Heart left ventricle (tissue), 16 donors: Measurements from ENCODE around the gene TGFBR1. TPM values are rescaled to one million over a fixed set of nuclear protein-coding genes. Genes with fewer than 3 reads are reported as not detected.
A peak's percentile ranks its signal among the peaks of the same experiment; 100 is the strongest.

Source experiments
- ATAC-seq, 4 donors: fragments of 200-7000 bp; cut with Tn5 transposase; one replicate each; pipeline ENCODE4 v1.9.1; 2020 to 2022; ENCODE audit warnings: moderate library complexity in 4 of 4, mild to moderate bottlenecking in 3 of 4, moderate number of reproducible peaks in 1 of 4
- DNase-seq, 5 donors: peaks; one replicate each; pipeline ENCODE4 v3.0.0-alpha.2; 2020
- H3K27ac ChIP-seq, 12 donors: fragments of 200-600 bp; sonication (generic) in 4 of 12; one replicate each; pipeline versions ENCODE4 v1.5.0 to v1.8.0; 2016 to 2022; ENCODE audit warnings: mild to moderate bottlenecking in 2 of 12
- H3K27me3 ChIP-seq, 9 donors: fragments of 200-600 bp; sonication (generic) in 2 of 9; one replicate each; pipeline versions ENCODE4 v1.5.1 to v1.8.0; 2016 to 2022; ENCODE audit warnings: mild to moderate bottlenecking in 3 of 9
- H3K36me3 ChIP-seq, 9 donors: fragments of 200-600 bp; sonication (generic) in 2 of 9; one replicate each; pipeline versions ENCODE4 v1.5.0 to v1.8.0; 2018 to 2022; ENCODE audit warnings: mild to moderate bottlenecking in 2 of 9
- H3K4me1 ChIP-seq, 12 donors: fragments of 200-600 bp; sonication (generic) in 4 of 12; one replicate each; pipeline versions ENCODE4 v1.5.0 to v1.8.0; 2016 to 2022; ENCODE audit warnings: mild to moderate bottlenecking in 3 of 12
- H3K4me3 ChIP-seq, 12 donors: fragments of 200-600 bp; sonication (generic) in 4 of 12; one replicate each; pipeline versions ENCODE4 v1.5.0 to v1.8.0; 2017 to 2022; ENCODE audit warnings: mild to moderate bottlenecking in 9 of 12, moderate library complexity in 4 of 12
- H3K9me3 ChIP-seq, 12 donors: fragments of 200-600 bp; sonication (generic) in 4 of 12; one replicate each; pipeline versions ENCODE4 v1.5.0 to v1.8.0; 2016 to 2022; ENCODE audit warnings: mild to moderate bottlenecking in 1 of 12
- CTCF ChIP-seq, 12 donors: fragments of 200-600 bp; sonication (generic) in 4 of 12; IDR thresholded peaks; one replicate each; pipeline versions ENCODE4 v1.5.0 to v1.8.0; 2018 to 2022; ENCODE audit warnings: antibody characterized with exemption in 12 of 12, mild to moderate bottlenecking in 5 of 12
- POLR2A ChIP-seq, 2 donors: fragments of 450-650 bp; IDR thresholded peaks; one replicate each; pipeline ENCODE4 v1.6.1; 2017; ENCODE audit warnings: antibody characterized with exemption in 2 of 2, mild to moderate bottlenecking in 2 of 2, moderate library complexity in 2 of 2
- WGBS, 4 donors: extraction: QIAGEN DNeasy Blood & Tissue Kit in 2 of 4; methylation state at CpG; one replicate each; pipeline versions ENCODE4 v1.1.5 to v1.1.7; 2013 to 2018; 5-methylcytosine and 5-hydroxymethylcytosine counted together
- intact Hi-C, 10 donors: fragments of 100-400 bp; cut with DNase I; formaldehyde crosslinking; loops; one replicate each; pipeline versions ENCODE4 v1.11.1 to v1.14.2; 2022
- polyA plus RNA-seq, 2 donors: library from polyadenylated mRNA; stranded (reverse); fragments of 200-250 nt; gene quantifications; one replicate each; pipeline ENCODE4 v1.2.3, GENCODE V29; 2013
- total RNA-seq, 9 donors: library from RNA; depleted of rRNA in 2 of 9; stranded (reverse); fragments of >200 nt in 2 of 9; fragmentation: NEBNext Ultra II Directional in 3 of 9; extraction: Animal tissue kit (Norgen Biotek cat#: 25700) in 3 of 9; gene quantifications; one replicate each; pipeline versions ENCODE4 v1.1.0 to v1.2.4, GENCODE V29; 2016 to 2023
- donor health status: ischemic (EF 13 %, LVEDD 7.1; RV severe dilation, severe dysfunction).
- donor health status: healthy with polysubstance abuse.
- donor health status: DM: no; HTN: yes; CAD: no.
- donor health status: DM: no; HTN: no; CAD: no.
- donor health status: ischemic (EF 25% LVEDD 6.9; RV normal size, moderate dysfunction).
- donor health status: ischemic (EF 25% LVEDD 5.7; RV mildly dilated, moderate dysfunction).
- donor health status: healthy.
- donor health status: DM: yes; HTN: yes; CAD: no.
- donor health status: ischemic (EF 35%, LVEDD 5.7; RV mildly dilated, moderate dysfunction).
- donor health status: nonischemic (EF 11% LVEDD 7.7; RV severe dilation, severe dysfunction).
- donor health status: DM: yes; HTN: yes; CAD: no.
- donor health status: PGD.
- donor health status: ischemic (EF 29% LVEDD 5.4; RV normal size, mild dysfunction).
- donor health status: nonischemic (EF 23%, LVEDD 6.1; RV moderate dilation, normal function).

Gene TGFBR1
- total and polyA plus RNA-seq, 11 donors: 3.8 to 41.0 (median 13.8) TPM

DNA sequence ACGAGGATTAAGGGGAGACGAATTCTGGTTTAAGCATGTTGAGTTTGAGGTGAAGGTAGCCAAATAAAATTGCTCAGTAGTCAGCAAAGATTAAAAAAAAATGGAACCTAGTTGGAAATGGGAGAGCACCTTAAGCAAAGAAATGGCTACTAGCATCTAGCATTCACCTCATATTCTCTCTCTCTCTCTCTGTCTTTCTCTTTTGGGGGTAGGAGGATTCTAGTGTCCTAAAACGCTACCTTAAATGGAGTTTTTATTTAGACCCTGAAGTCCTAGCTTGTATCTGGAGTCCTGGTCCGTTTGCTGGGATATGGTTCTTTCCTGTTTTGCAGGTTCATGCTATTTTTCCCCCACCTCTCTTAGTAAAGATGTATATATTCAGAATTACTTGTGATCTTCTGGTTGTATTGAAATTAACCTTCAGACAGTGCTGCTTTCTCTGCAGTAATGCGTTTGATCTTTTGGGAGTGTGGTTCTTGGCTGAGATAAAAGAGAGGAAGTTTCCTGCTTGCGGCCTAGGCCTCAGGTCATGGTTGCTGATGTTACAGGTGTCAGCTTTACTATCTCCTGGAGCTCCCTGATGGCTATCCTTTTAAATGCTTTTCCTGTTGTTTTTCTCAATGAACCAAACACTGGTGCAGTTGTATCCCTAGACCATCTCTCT lies 8.0 kb downstream of the TGFBR1 start:
- WGBS, 4 donors: 70 to 81% (median 77%) methylated on average over 6 of the region's 6 CpGs
- intact Hi-C loops: loop anchor here in 1 of 10 donors (10.0 kb wide), 1 partner anchor 118 kb away; no protein-coding TSS in a partner anchor
- no peak for TF ChIP-seq POLR2A (IDR thresholded peaks at IDR 0.05)
- H3K27ac ChIP-seq: peak overlapping the region in 1 of 12 donors; percentile 19
- H3K27me3 ChIP-seq: no peaks in the 10 kb centered on the region
- no peak overlapping the region for H3K4me3 ChIP-seq
- no peaks in the 10 kb centered on the region for H3K9me3 ChIP-seq
- no peak for ATAC-seq
- H3K36me3 ChIP-seq: peaks cover 0 to 5% (median 0%) of the 10 kb centered on the region in 9 donors
- no peak for DNase-seq
- H3K4me1 ChIP-seq: peaks cover 0 to 85% (median 47%) of the 10 kb centered on the region in 12 donors

GRCh38 chr9:99113414-99114048 lies 8.6 kb downstream of the TGFBR1 start:
- no peaks in the 10 kb centered on the region for H3K27me3 ChIP-seq
- TF ChIP-seq POLR2A (IDR thresholded peaks at IDR 0.05) (no peak), CTCF (IDR thresholded peaks at IDR 0.05) (no peak)
- H3K4me3 ChIP-seq: no peak overlapping the region
- 58 to 69% (median 63%) methylated on average over 2 of the region's 2 CpGs for WGBS, 4 donors
- DNase-seq (no peak), ATAC-seq (no peak)
- H3K4me1 ChIP-seq: peaks cover 0 to 85% (median 41%) of the 10 kb centered on the region in 12 donors
- H3K27ac ChIP-seq: peak overlapping the region in 2 of 12 donors; percentile 14 to 19
- intact Hi-C loops: loop anchor here in 1 of 10 donors (10.0 kb wide), 1 partner anchor 119 kb away; no protein-coding TSS in a partner anchor
- H3K36me3 ChIP-seq: peaks cover 0 to 5% (median 0%) of the 10 kb centered on the region in 9 donors
- H3K9me3 ChIP-seq: no peaks in the 10 kb centered on the region

DNA sequence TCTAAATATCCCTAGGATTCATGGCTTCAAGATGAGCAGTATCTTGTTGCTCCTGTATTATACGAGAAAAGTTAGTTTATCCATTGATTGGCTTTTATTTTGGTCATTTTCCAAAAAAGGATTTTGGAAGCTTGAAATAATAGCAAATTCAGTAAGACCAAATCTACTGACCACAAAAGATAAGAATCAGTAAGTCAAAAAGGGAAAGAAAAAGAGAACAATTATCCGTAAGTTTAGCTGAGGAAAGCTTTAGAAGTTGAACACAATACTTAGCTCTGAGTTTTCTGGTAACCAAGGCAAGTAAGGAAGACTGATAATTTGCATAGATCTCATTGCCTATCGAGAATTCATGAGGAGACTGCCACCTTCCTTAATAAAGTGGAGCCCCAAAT lies 9.1 kb downstream of the TGFBR1 start:
- DNase-seq (no peak), ATAC-seq (no peak)
- no peaks in the 10 kb centered on the region for H3K9me3 ChIP-seq
- 70 to 77% (median 76%) methylated on average over 3 of the region's 3 CpGs for WGBS, 4 donors
- H3K27ac ChIP-seq: peak overlapping the region in 2 of 12 donors; percentile 14 to 19
- H3K4me1 ChIP-seq: peaks cover 0 to 85% (median 41%) of the 10 kb centered on the region in 12 donors
- H3K27me3 ChIP-seq: no peaks in the 10 kb centered on the region
- no peak overlapping the region for H3K4me3 ChIP-seq
- TF ChIP-seq POLR2A (IDR thresholded peaks at IDR 0.05) (no peak), CTCF (IDR thresholded peaks at IDR 0.05) (no peak)
- intact Hi-C loops: loop anchor here in 1 of 10 donors (10.0 kb wide), 1 partner anchor 119 kb away; no protein-coding TSS in a partner anchor
- H3K36me3 ChIP-seq: peaks cover 0 to 5% (median 0%) of the 10 kb centered on the region in 9 donors

DNA sequence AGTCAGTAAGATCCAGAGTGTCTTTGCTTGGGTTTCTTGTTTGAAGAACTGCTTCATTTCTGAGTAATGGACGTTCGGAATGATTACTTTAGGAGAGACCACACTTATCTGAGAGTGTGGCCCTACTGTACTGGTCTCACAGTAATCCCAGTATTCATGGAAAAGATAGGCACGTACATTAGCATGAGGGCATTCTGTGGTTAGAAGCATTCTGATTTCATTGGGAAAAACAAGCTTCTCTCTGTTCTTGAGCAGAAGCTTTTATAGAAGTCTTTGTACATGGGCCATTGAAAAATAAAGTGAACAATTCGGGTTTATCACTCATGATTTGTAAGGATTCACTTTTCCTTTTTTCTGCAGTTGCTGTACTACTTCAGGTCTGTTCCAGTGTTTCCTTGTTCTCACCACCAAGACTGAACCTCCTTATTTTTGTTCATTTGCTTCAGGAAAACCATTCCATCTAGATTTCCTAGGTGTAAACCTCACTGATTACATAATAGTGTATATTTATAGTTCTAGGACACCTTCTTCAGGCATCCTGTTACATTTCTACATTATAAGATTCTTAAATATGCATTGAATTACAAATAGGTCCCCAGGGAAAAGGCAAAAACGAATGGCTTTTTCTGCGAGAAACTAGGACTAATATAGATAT lies 10.1 kb downstream of the TGFBR1 start:
- no peak for TF ChIP-seq CTCF (IDR thresholded peaks at IDR 0.05)
- no peak for TF ChIP-seq POLR2A (IDR thresholded peaks at IDR 0.05)
- WGBS, 4 donors: 65 to 72% (median 67%) methylated on average over 6 of the region's 6 CpGs
- Histone ChIP-seq H3K4me3 (no peak overlapping the region), H3K36me3 (peaks cover 0 to 5% (median 0%) of the 10 kb centered on the region in 9 donors), H3K9me3 (no peaks in the 10 kb centered on the region), H3K4me1 (peaks cover 0 to 85% (median 41%) of the 10 kb centered on the region in 12 donors), H3K27me3 (no peaks in the 10 kb centered on the region), H3K27ac (peak overlapping the region in 2 of 12 donors; percentile 14 to 19)
- ATAC-seq (peak in 1 of 4 donors; percentile 7), DNase-seq (no peak)
- intact Hi-C loops: loop anchor here in 1 of 10 donors (10.0 kb wide), 1 partner anchor 120 kb away; no protein-coding TSS in a partner anchor
